Mesenchymal stem cell (in vitro differentiated cells and primary cell): Measurements from ENCODE around the gene RGS7. TPM values are rescaled to one million over a fixed set of nuclear protein-coding genes. Genes with fewer than 3 reads are reported as not detected.

Experiments used
- DNase-seq: peaks from one replicate; pipeline ENCODE4 v3.0.0-alpha.2; 2013
- H2AFZ ChIP-seq: one replicate; pipeline ENCODE4 v1.6.1; 2013; ENCODE audit warnings: low read depth, mild to moderate bottlenecking, control low read depth, inconsistent platforms, low read length, moderate library complexity
- H2AK5ac ChIP-seq: 2 replicates; pipeline ENCODE4 v1.6.1; 2013; ENCODE audit warnings: low read length, moderate library complexity, mild to moderate bottlenecking, inconsistent platforms; ENCODE audit not compliant: severe bottlenecking
- H2BK120ac ChIP-seq: one replicate; pipeline ENCODE4 v1.6.1; 2013; ENCODE audit warnings: low read depth, mild to moderate bottlenecking, inconsistent platforms, low read length, moderate library complexity
- H2BK12ac ChIP-seq, 2 experiments: one replicate each; pipeline ENCODE4 v1.6.1; 2013; ENCODE audit warnings: inconsistent platforms in 2 of 2, low read length in 2 of 2, mild to moderate bottlenecking in 2 of 2, moderate library complexity in 2 of 2, control low read depth in 1 of 2
- H2BK15ac ChIP-seq: one replicate; pipeline ENCODE4 v1.6.1; 2013; ENCODE audit warnings: mild to moderate bottlenecking, low read depth, inconsistent platforms; ENCODE audit not compliant: poor library complexity, severe bottlenecking
- H2BK5ac ChIP-seq: 2 replicates; pipeline ENCODE4 v1.6.1; 2013; ENCODE audit warnings: low read depth, mild to moderate bottlenecking, low read length, control low read depth, inconsistent platforms; ENCODE audit not compliant: poor library complexity, severe bottlenecking
- H3K14ac ChIP-seq, 2 experiments: one replicate each; pipeline ENCODE4 v1.6.1; 2013; ENCODE audit warnings: inconsistent platforms in 2 of 2, low read length in 2 of 2, control low read depth in 1 of 2, mild to moderate bottlenecking in 1 of 2, moderate library complexity in 1 of 2
- H3K18ac ChIP-seq, 2 experiments: one replicate each; pipeline ENCODE4 v1.6.1; 2013; ENCODE audit warnings: inconsistent platforms in 2 of 2, low read length in 2 of 2, control low read depth in 1 of 2, low read depth in 1 of 2, mild to moderate bottlenecking in 1 of 2
- H3K23ac ChIP-seq, 2 experiments: one replicate each; pipeline ENCODE4 v1.6.1; 2013; ENCODE audit warnings: inconsistent platforms in 2 of 2, low read length in 2 of 2, mild to moderate bottlenecking in 2 of 2, moderate library complexity in 2 of 2, control low read depth in 1 of 2
- H3K27ac ChIP-seq: 2 replicates; pipeline ENCODE4 v1.5.1; 2013; ENCODE audit warnings: mild to moderate bottlenecking, moderate library complexity, low read length, control low read depth, inconsistent platforms; ENCODE audit not compliant: poor library complexity, severe bottlenecking
- H3K27me3 ChIP-seq, 2 experiments: 2 replicates each; pipeline versions ENCODE4 v1.6.1 to v1.7.0; 2013; ENCODE audit warnings: low read length in 2 of 2, mild to moderate bottlenecking in 2 of 2, moderate library complexity in 2 of 2, control low read depth in 1 of 2, inconsistent platforms in 1 of 2; ENCODE audit not compliant: control insufficient read depth in 1 of 2, insufficient read depth in 1 of 2
- H3K36me3 ChIP-seq, 2 experiments: 2 replicates each; pipeline versions ENCODE4 v1.6.1 to v1.7.0; 2013; ENCODE audit warnings: low read length in 2 of 2, control low read depth in 1 of 2, inconsistent platforms in 1 of 2, low read depth in 1 of 2, mild to moderate bottlenecking in 1 of 2; ENCODE audit not compliant: insufficient read depth in 2 of 2, control insufficient read depth in 1 of 2
- H3K4ac ChIP-seq, 2 experiments: one replicate each; pipeline ENCODE4 v1.6.1; 2013; ENCODE audit warnings: inconsistent platforms in 2 of 2, low read length in 2 of 2, mild to moderate bottlenecking in 2 of 2, moderate library complexity in 2 of 2, control low read depth in 1 of 2, low read depth in 1 of 2
- H3K4me1 ChIP-seq: 2 replicates; pipeline ENCODE4 v1.6.1; 2013; ENCODE audit warnings: low read depth, low read length, control low read depth; ENCODE audit not compliant: control insufficient read depth, insufficient read depth
- H3K4me2 ChIP-seq: 2 replicates; pipeline ENCODE4 v1.6.1; 2013; ENCODE audit warnings: low read length, mild to moderate bottlenecking, inconsistent platforms; ENCODE audit not compliant: poor library complexity, severe bottlenecking
- H3K4me3 ChIP-seq, 2 experiments: 2 replicates each; pipeline versions ENCODE4 v1.5.1 to v1.7.0; 2013; ENCODE audit warnings: low read length in 2 of 2, mild to moderate bottlenecking in 2 of 2, control low read depth in 1 of 2, low read depth in 1 of 2; ENCODE audit not compliant: insufficient read depth in 1 of 2
- H3K79me1 ChIP-seq: replicated peaks from 2 replicates; pipeline ENCODE4 v1.6.1; 2013; ENCODE audit warnings: mild to moderate bottlenecking, control low read depth, low read length, inconsistent platforms; ENCODE audit not compliant: poor library complexity, severe bottlenecking
- H3K9ac ChIP-seq: 2 replicates; pipeline ENCODE4 v1.7.0; 2013; ENCODE audit warnings: mild to moderate bottlenecking, low read length, moderate library complexity
- H3K9me3 ChIP-seq: 2 replicates; pipeline ENCODE4 v1.7.0; 2013; ENCODE audit warnings: mild to moderate bottlenecking, low read length; ENCODE audit not compliant: control insufficient read depth
- H4K8ac ChIP-seq: one replicate; pipeline ENCODE4 v1.6.1; 2013; ENCODE audit warnings: inconsistent platforms, mild to moderate bottlenecking, low read length, moderate library complexity
- H4K91ac ChIP-seq: one replicate; pipeline ENCODE4 v1.6.1; 2013; ENCODE audit warnings: mild to moderate bottlenecking, low read length, inconsistent platforms
- WGBS: methylation state at CpG from one replicate; pipeline ENCODE4 v1.1.7; 2013; ENCODE audit warnings: mixed read lengths; 5-methylcytosine and 5-hydroxymethylcytosine counted together
- small RNA-seq: library from polyadenylated mRNA; stranded (forward); fragments of <200 nt; extraction: miRNeasy Mini kit (QIAGEN cat#:217004); gene quantifications from one replicate; pipeline ENCODE3, GENCODE V24; 2013; ENCODE audit warnings: low read depth

Gene RGS7

GRCh38 chr1:240734001-240734400, 623.0 kb downstream of the RGS7 start:
- Histone ChIP-seq H2BK120ac (no peak overlapping the region), H2BK5ac (no peak overlapping the region), H3K4ac (no peak overlapping the region), H3K27ac (no peak overlapping the region), H3K14ac (no peak overlapping the region), H3K9ac (peak overlapping the region; percentile 3), H3K4me1 (no peaks in the 10 kb centered on the region), H3K4me2 (no peak overlapping the region), H2BK12ac (no peak overlapping the region), H3K9me3 (no peaks in the 10 kb centered on the region), H3K18ac (no peak overlapping the region), H2AFZ (no peak overlapping the region), H3K27me3 (no peaks in the 10 kb centered on the region), H3K79me1 (no peaks in the 10 kb centered on the region), H2AK5ac (no peak overlapping the region), H2BK15ac (no peak overlapping the region), H4K91ac (no peak overlapping the region), H4K8ac (no peak overlapping the region), H3K23ac (no peak overlapping the region), H3K36me3 (no peaks in the 10 kb centered on the region), H3K4me3 (no peak overlapping the region)
- 84% methylated on average over 3 of the region's 3 CpGs for WGBS
- no peak for DNase-seq

DNA sequence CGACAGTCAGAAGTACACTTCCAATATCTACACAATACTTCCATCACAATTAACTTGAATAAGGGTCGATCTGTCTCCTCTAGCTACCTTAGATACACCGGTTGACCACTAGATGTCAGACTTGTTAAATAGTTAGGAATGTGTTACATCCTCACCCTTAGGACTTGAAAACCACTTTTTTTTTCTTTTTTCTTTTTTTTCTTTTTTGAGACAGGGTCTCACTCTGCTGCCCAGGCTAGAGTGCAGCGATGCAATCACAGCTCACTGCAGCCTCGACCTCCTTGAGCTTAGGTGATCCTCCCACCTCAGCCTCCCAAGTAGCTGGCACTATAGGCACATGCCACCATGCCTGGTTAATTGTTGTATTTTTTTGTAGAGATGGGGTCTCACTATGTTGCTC, 624.6 kb downstream of the RGS7 start:
- no peak overlapping the region for H3K23ac ChIP-seq
- H3K14ac ChIP-seq = no peak overlapping the region
- H3K9ac ChIP-seq = peak overlapping the region; percentile 21
- WGBS = 27% methylated on average over 3 of the region's 5 CpGs
- H3K36me3 ChIP-seq = no peaks in the 10 kb centered on the region
- no peaks in the 10 kb centered on the region for H3K79me1 ChIP-seq
- H2BK5ac ChIP-seq = no peak overlapping the region
- H3K18ac ChIP-seq = no peak overlapping the region
- no peak overlapping the region for H2AFZ ChIP-seq
- H2BK120ac ChIP-seq = no peak overlapping the region
- H4K8ac ChIP-seq = no peak overlapping the region
- peak; percentile 71 for DNase-seq
- H2AK5ac ChIP-seq = no peak overlapping the region
- no peaks in the 10 kb centered on the region for H3K4me1 ChIP-seq
- no peak overlapping the region for H2BK15ac ChIP-seq
- H3K27ac ChIP-seq = no peak overlapping the region
- H3K4ac ChIP-seq = no peak overlapping the region
- no peaks in the 10 kb centered on the region for H3K27me3 ChIP-seq
- H3K4me3 ChIP-seq = no peak overlapping the region
- H3K9me3 ChIP-seq = no peaks in the 10 kb centered on the region
- H2BK12ac ChIP-seq = no peak overlapping the region
- no peak overlapping the region for H4K91ac ChIP-seq
- no peak overlapping the region for H3K4me2 ChIP-seq

Small RNAs within 50 kb of the gene (small RNA-seq; reads per million reads assigned to genes)
- not detected for gene MIR3123
